HepG2 (cell line): Measurements from ENCODE around the gene KLRC2. TPM values are rescaled to one million over a fixed set of nuclear protein-coding genes. Genes with fewer than 3 reads are reported as not detected.
A peak's percentile ranks its signal among the peaks of the same experiment; 100 is the strongest.
"Not testable (repeated sequence)": the region's sequence is repeated elsewhere in the genome, so short reads cannot be mapped to it uniquely, and the experiment has no call there.

ENCODE experiments used
- ATAC-seq: fragments of 200-7000 bp; cut with Tn5 transposase; 3 replicates; pipeline ENCODE4 v1.9.1; 2020; ENCODE audit warnings: mild to moderate bottlenecking, moderate library complexity
- BruUV-seq: library from RNA; stranded (reverse); fragments of 400-500 nt; replicated peaks from 2 replicates; lab custom pipeline; 2021; lab: Mats Ljungman, UMichigan
- CTCF ChIA-PET: fragments of 300-600 bp; formaldehyde crosslinking; extraction: SDS; loops from one replicate; lab custom pipeline; 2021; ENCODE audit warnings: low total read pairs, inconsistent platforms, low intra/inter-chr PET ratio; lab: Yijun Ruan, JAX
- POLR2A ChIA-PET: fragments of 350-600 bp; sonication (Branson Sonifier 250); formaldehyde crosslinking; loops from one replicate; lab custom pipeline; 2020; ENCODE audit warnings: antibody characterized with exemption, inconsistent platforms; lab: Yijun Ruan, JAX
- DNase-seq: peaks from one replicate; pipeline ENCODE4 v3.0.0-alpha.2; 2015; ENCODE audit warnings: low spot score
- FAIRE-seq: peaks from 3 replicates; lab custom pipeline; 2011; peaks lifted over from hg19 to GRCh38; lab: Jason Lieb, UNC
- H2AFZ ChIP-seq: one replicate; pipeline ENCODE4 v1.6.1; 2011; ENCODE audit warnings: low read length, inconsistent platforms
- H3K27ac ChIP-seq: fragments of 300-600 bp; 3 replicates; pipeline ENCODE4 v1.8.0; 2011; ENCODE audit warnings: mixed run types, mild to moderate bottlenecking, mixed read lengths, low read length, inconsistent platforms; ENCODE audit not compliant: insufficient read depth; ENCODE audit errors: extremely low read length
- H3K27me3 ChIP-seq, 2 experiments: fragments of 200-600 bp in 1 of 2; 2 replicates in 1 of 2; 3 replicates in 1 of 2; pipeline versions ENCODE4 v1.6.0 to v1.8.0; 2011; ENCODE audit warnings: low read length in 2 of 2, mild to moderate bottlenecking in 2 of 2, moderate library complexity in 2 of 2, inconsistent platforms in 1 of 2; ENCODE audit not compliant: insufficient read depth in 2 of 2, control insufficient read depth in 1 of 2
- H3K36me3 ChIP-seq, 2 experiments: fragments of 200-600 bp in 1 of 2; replicated peaks in 1 of 2; 2 replicates in 1 of 2; 3 replicates in 1 of 2; pipeline versions ENCODE4 v1.5.1 to v1.8.0; 2011; ENCODE audit warnings: low read length in 2 of 2, inconsistent platforms in 1 of 2; ENCODE audit not compliant: insufficient read depth in 2 of 2, control insufficient read depth in 1 of 2
- H3K4me1 ChIP-seq: 2 replicates; pipeline ENCODE4 v1.5.1; 2012; ENCODE audit warnings: low read length, inconsistent platforms; ENCODE audit not compliant: insufficient read depth
- H3K4me2 ChIP-seq: 2 replicates; pipeline ENCODE4 v1.6.0; 2011; ENCODE audit warnings: low read depth, low read length, inconsistent platforms
- H3K4me3 ChIP-seq, 3 experiments: fragments of 200-600 bp in 1 of 3; sonication (generic), shearing (Covaris generic) in 1 of 3; replicated peaks in 1 of 3; 2 replicates each; pipeline ENCODE4 v1.5.1; 2011 to 2016; ENCODE audit warnings: low read length in 3 of 3, inconsistent platforms in 2 of 3, low read depth in 2 of 3, mild to moderate bottlenecking in 2 of 3, control low read depth in 1 of 3, mixed read lengths in 1 of 3; ENCODE audit not compliant: insufficient read depth in 1 of 3
- H3K79me2 ChIP-seq: one replicate; pipeline ENCODE4 v1.6.1; 2011; ENCODE audit warnings: low read length, inconsistent platforms; ENCODE audit not compliant: insufficient read depth
- H3K9ac ChIP-seq: 2 replicates; pipeline ENCODE4 v1.6.0; 2011; ENCODE audit warnings: mild to moderate bottlenecking, low read depth, low read length, inconsistent platforms; ENCODE audit not compliant: insufficient read depth
- H3K9me3 ChIP-seq: 2 replicates; pipeline ENCODE4 v1.5.1; 2012; ENCODE audit warnings: mild to moderate bottlenecking, low read length
- H4K20me1 ChIP-seq: 2 replicates; pipeline ENCODE4 v1.6.0; 2011; ENCODE audit warnings: inconsistent platforms, mild to moderate bottlenecking, low read length, moderate library complexity; ENCODE audit not compliant: insufficient read depth
- CEBPG ChIP-seq: IDR thresholded peaks from 2 replicates; pipeline ENCODE4 v1.6.1; 2016
- EP300 ChIP-seq, 3 experiments: sonication (generic) in 1 of 3; formaldehyde crosslinking in 1 of 3; IDR thresholded peaks; 2 replicates each; pipeline versions ENCODE4 v1.5.1 to v1.6.1; 2011 to 2020; ENCODE audit warnings: low read depth in 2 of 3, low read length in 2 of 3, borderline replicate concordance in 1 of 3, improper control_type of control experiment in 1 of 3, mild to moderate bottlenecking in 1 of 3, missing genetic modification reagents in 1 of 3, moderate library complexity in 1 of 3
- FOSL2 ChIP-seq: sonication (generic); formaldehyde crosslinking; IDR thresholded peaks from 2 replicates; pipeline ENCODE4 v1.4.0; 2020; ENCODE audit warnings: missing genetic modification reagents
- FOXA3 ChIP-seq: IDR thresholded peaks from 2 replicates; pipeline ENCODE4 v1.6.1; 2016; ENCODE audit warnings: missing genetic modification reagents, missing compliant biosample characterization
- GATAD2A ChIP-seq: IDR thresholded peaks from 2 replicates; pipeline ENCODE4 v1.6.1; 2016
- NCOA2 ChIP-seq: sonication (generic); formaldehyde crosslinking; IDR thresholded peaks from 2 replicates; pipeline ENCODE4 v1.8.0; 2022; ENCODE audit warnings: inconsistent platforms
- NR2F1 ChIP-seq, 2 experiments: fragments of 450-650 bp in 1 of 2; formaldehyde crosslinking in 1 of 2; IDR thresholded peaks; 2 replicates each; pipeline versions ENCODE4 v1.5.0 to v1.6.1; 2016 to 2020; ENCODE audit warnings: mild to moderate bottlenecking in 1 of 2, missing compliant biosample characterization in 1 of 2, missing genetic modification reagents in 1 of 2, moderate library complexity in 1 of 2
- NR2F6 ChIP-seq, 2 experiments: IDR thresholded peaks; 2 replicates each; pipeline ENCODE4 v1.6.1; 2016; ENCODE audit warnings: antibody characterized with exemption in 1 of 2, mild to moderate bottlenecking in 1 of 2
- RARA ChIP-seq: IDR thresholded peaks from 2 replicates; pipeline ENCODE4 v1.6.1; 2016; ENCODE audit warnings: missing genetic modification reagents, missing compliant biosample characterization
- RXRB ChIP-seq: IDR thresholded peaks from 2 replicates; pipeline ENCODE4 v1.6.1; 2016; ENCODE audit warnings: borderline replicate concordance, missing genetic modification reagents, missing compliant biosample characterization
- SAP130 ChIP-seq: IDR thresholded peaks from 2 replicates; pipeline ENCODE4 v1.6.1; 2016; ENCODE audit warnings: low read depth
- SIX1 ChIP-seq: sonication (generic); formaldehyde crosslinking; IDR thresholded peaks from 2 replicates; pipeline ENCODE4 v1.4.0; 2020; ENCODE audit warnings: missing genetic modification reagents, borderline replicate concordance
- WGBS: methylation state at CpG from one replicate; pipeline ENCODE4 v1.1.6; 2017; ENCODE audit warnings: low lambda C conversion rate; 5-methylcytosine and 5-hydroxymethylcytosine counted together
- in situ Hi-C: cut with HindIII; loops from 2 replicates; pipeline ENCODE4 v1.10.0; 2017; ENCODE audit warnings: low pct_unique_long_range_greater_than_20kb; ENCODE audit not compliant: extremely low pct_ligation_motif_present
- intact Hi-C: fragments of 100-400 bp; cut with micrococcal nuclease; formaldehyde crosslinking; loops from one replicate; pipeline ENCODE4 v1.10.0; 2022; ENCODE audit not compliant: unreplicated experiment
- polyA plus RNA-seq, 8 experiments: library from polyadenylated mRNA; depleted of rRNA in 3 of 8; stranded (reverse) in 7 of 8; unstranded in 1 of 8; fragments of >200 nt; fragmentation: Illumina TruSeq in 4 of 8; extraction: Trizol in 4 of 8; gene quantifications; 2 replicates each; pipeline versions ENCODE4 v1.2.1 to v1.2.3, GENCODE V29; 2011 to 2016; ENCODE audit warnings: low read depth in 4 of 8, missing spikeins in 1 of 8, mixed read lengths in 1 of 8; ENCODE audit not compliant: insufficient read depth in 1 of 8
- total RNA-seq, 5 experiments: library from RNA; depleted of rRNA; stranded (reverse); fragments of >200 nt; fragmentation: Illumina TruSeq; extraction: Trizol; gene quantifications; 2 replicates each; pipeline ENCODE4 v1.2.3, GENCODE V29; 2016; ENCODE audit warnings: low read depth in 1 of 5
- TF ChIP-seq, protein P1 (sequence below): IDR thresholded peaks from 2 replicates; pipeline ENCODE4 v1.4.0; 2020; ENCODE audit warnings: mild to moderate bottlenecking, missing genetic modification reagents
- TF ChIP-seq, protein P2 (sequence below): sonication (generic); formaldehyde crosslinking; IDR thresholded peaks from 2 replicates; pipeline ENCODE4 v1.4.0; 2020; ENCODE audit warnings: missing genetic modification reagents

KLRC2 gene
- total and polyA plus RNA-seq, 2 of the 13 experiments (the other 11 are each of a cell fraction or from before 2014, with no cell fraction given), result 0.20 to 0.49 TPM

- H4K20me1 ChIP-seq, H3K4me3 ChIP-seq, H3K4me1 ChIP-seq, H3K27ac ChIP-seq, H3K27me3 ChIP-seq, H3K36me3 ChIP-seq, in situ Hi-C loops, POLR2A ChIA-PET, H3K79me2 ChIP-seq, FAIRE-seq, intact Hi-C loops, H2AFZ ChIP-seq, BruUV-seq, H3K4me2 ChIP-seq, CTCF ChIA-PET, DNase-seq, H3K9ac ChIP-seq, H3K9me3 ChIP-seq: not testable (repeated sequence)
- 0% methylated on average over 1 of the region's 1 CpG for WGBS
- ATAC-seq, result peak; percentile 54; the same call in 2 of the 3 replicates
These were observed 11.4 kb downstream of the KLRC2 start for GRCh38 chr12:10424260-10424899.

- intact Hi-C loops; H3K27me3 ChIP-seq; FAIRE-seq; H4K20me1 ChIP-seq; H3K4me3 ChIP-seq; DNase-seq; CTCF ChIA-PET; H3K9ac ChIP-seq; H3K27ac ChIP-seq; H3K4me1 ChIP-seq; H3K36me3 ChIP-seq; POLR2A ChIA-PET; H3K79me2 ChIP-seq; BruUV-seq; in situ Hi-C loops; H3K9me3 ChIP-seq; H3K4me2 ChIP-seq; H2AFZ ChIP-seq; TF ChIP-seq EP300 (CRISPR knock-in tag; IDR thresholded peaks at IDR 0.05; ENCODE audit: borderline replicate concordance); NR2F6 (IDR thresholded peaks at IDR 0.05): not testable (repeated sequence)
- WGBS, result 0% methylated on average over 1 of the region's 3 CpGs
- ATAC-seq, result peak; percentile 91
- TF ChIP-seq FOXA3 (CRISPR knock-in tag), result 0 out of 2 replicates have a peak, but pooled peaks have one; percentile 27
- TF ChIP-seq FOSL2, result peak; percentile 84
- TF ChIP-seq RARA (CRISPR knock-in tag), result peak; percentile 69
- 0 out of 4 replicates have a peak, but pooled peaks of 1 of the 2 experiments have one; percentile 10 for TF ChIP-seq EP300 (IDR thresholded peaks at IDR 0.05; ENCODE audit: low read depth in 2 of 2, low read length in 2 of 2)
- peak; percentile 29; the same call in 1 of the 2 replicates for TF ChIP-seq RXRB
- TF ChIP-seq NCOA2 (CRISPR knock-in tag), result 0 out of 2 replicates have a peak, but pooled peaks have one; percentile 15
- TF ChIP-seq NR2F1 (CRISPR knock-in tag; IDR thresholded peaks at IDR 0.05), result peak in 1 of 2 experiments; percentile 46; a peak in 1 of 4 replicates
- TF ChIP-seq NR2F6 (CRISPR knock-in tag; IDR thresholded peaks at IDR 0.05), result peak; percentile 72
- TF ChIP-seq SAP130 (CRISPR knock-in tag), result peak; percentile 38; the same call in 1 of the 2 replicates
- peak; percentile 56 for TF ChIP-seq GATAD2A
- TF ChIP-seq SIX1 (CRISPR knock-in tag), result peak; percentile 43; the same call in 1 of the 2 replicates
- TF ChIP-seq, protein P1, sequence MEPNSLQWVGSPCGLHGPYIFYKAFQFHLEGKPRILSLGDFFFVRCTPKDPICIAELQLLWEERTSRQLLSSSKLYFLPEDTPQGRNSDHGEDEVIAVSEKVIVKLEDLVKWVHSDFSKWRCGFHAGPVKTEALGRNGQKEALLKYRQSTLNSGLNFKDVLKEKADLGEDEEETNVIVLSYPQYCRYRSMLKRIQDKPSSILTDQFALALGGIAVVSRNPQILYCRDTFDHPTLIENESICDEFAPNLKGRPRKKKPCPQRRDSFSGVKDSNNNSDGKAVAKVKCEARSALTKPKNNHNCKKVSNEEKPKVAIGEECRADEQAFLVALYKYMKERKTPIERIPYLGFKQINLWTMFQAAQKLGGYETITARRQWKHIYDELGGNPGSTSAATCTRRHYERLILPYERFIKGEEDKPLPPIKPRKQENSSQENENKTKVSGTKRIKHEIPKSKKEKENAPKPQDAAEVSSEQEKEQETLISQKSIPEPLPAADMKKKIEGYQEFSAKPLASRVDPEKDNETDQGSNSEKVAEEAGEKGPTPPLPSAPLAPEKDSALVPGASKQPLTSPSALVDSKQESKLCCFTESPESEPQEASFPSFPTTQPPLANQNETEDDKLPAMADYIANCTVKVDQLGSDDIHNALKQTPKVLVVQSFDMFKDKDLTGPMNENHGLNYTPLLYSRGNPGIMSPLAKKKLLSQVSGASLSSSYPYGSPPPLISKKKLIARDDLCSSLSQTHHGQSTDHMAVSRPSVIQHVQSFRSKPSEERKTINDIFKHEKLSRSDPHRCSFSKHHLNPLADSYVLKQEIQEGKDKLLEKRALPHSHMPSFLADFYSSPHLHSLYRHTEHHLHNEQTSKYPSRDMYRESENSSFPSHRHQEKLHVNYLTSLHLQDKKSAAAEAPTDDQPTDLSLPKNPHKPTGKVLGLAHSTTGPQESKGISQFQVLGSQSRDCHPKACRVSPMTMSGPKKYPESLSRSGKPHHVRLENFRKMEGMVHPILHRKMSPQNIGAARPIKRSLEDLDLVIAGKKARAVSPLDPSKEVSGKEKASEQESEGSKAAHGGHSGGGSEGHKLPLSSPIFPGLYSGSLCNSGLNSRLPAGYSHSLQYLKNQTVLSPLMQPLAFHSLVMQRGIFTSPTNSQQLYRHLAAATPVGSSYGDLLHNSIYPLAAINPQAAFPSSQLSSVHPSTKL (CRISPR knock-in tag), result peak; percentile 58
- TF ChIP-seq CEBPG (CRISPR knock-in tag), result peak; percentile 52
- TF ChIP-seq, protein P2, sequence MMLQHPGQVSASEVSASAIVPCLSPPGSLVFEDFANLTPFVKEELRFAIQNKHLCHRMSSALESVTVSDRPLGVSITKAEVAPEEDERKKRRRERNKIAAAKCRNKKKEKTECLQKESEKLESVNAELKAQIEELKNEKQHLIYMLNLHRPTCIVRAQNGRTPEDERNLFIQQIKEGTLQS (CRISPR knock-in tag), result peak; percentile 72
These were observed 13.7 kb downstream of the KLRC2 start for GRCh38 chr12:10422159-10422558.
